HG02870 (cell line): ENCODE data around the gene CNPY4.

ENCODE experiments used
- ATAC-seq: cut with Tn5 transposase; IDR thresholded peaks from one replicate; pipeline ENCODE4 v1.9.1; 2021; ENCODE audit warnings: mild to moderate bottlenecking, moderate library complexity; ENCODE audit not compliant: unreplicated experiment

Gene CNPY4

GRCh38 chr7:100119072-100119969 is at the start of gene CNPY4, which contains the start of gene TAF6:
Gene CNPY4 (plus strand): TSS chr7:100119634. CDS start chr7:100119745, 111 bp downstream.
Gene TAF6 (minus strand): TSS chr7:100119358. CDS start chr7:100114209, 5,149 bp downstream.
- no peak for ATAC-seq

- no peak for ATAC-seq
Measured at GRCh38 chr7:100069991-100070390, 49.4 kb upstream of the CNPY4 start.

GRCh38 chr7:100071018-100071723 is 48.3 kb upstream of the CNPY4 start:
- no peak for ATAC-seq

DNA sequence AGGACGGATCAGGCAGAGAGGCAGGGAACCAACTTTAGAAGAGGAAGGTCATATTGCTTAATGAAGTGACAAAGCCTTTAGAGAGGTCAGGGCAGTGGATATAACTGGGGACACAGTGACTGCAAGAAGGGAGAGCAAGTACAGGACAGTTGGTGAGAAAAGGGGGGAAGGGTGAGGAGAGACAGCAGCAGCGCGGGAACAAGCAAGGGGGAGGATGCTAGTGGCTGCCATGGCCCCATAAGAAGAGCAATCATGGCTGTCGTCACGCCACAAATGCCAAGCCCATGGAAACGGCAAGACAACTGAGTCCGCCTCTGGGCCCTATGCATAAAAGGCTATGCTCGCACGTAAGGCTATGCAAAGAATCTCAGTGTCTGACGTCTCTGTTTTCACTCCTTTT is 47.0 kb upstream of the CNPY4 start:
- ATAC-seq = no peak

- ATAC-seq = no peak
Measured at GRCh38 chr7:100074841-100075240, 44.6 kb upstream of the CNPY4 start.

DNA sequence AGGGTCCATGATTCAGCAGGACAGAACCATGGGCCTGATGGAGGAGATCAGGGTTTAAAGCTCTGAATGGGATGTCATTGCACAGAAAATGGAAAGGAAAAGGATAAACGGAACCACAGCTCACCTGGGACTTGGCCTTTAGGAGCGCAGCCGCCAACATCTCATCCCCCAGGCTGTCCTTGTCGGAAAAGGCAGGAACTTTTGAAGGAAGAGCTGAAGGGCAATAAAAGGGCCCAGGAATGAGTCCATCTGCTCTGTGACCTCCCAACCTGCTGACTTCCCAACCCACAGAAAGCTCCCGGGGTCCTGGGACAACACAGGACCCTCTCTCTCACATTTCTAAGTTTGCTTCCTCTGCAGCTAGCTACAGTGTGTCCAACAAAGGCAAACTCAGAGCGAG is 44.0 kb upstream of the CNPY4 start:
- no peak for ATAC-seq

GRCh38 chr7:100077205-100077604 is 42.2 kb upstream of the CNPY4 start:
- ATAC-seq = no peak

- ATAC-seq = no peak
Measured at GRCh38 chr7:100079024-100079560, 40.3 kb upstream of the CNPY4 start.

GRCh38 chr7:100080907-100081534 is 38.4 kb upstream of the CNPY4 start:
- ATAC-seq = no peak

GRCh38 chr7:100081535-100082102 is 37.8 kb upstream of the CNPY4 start, which contains the start of gene ZNF3:
Gene ZNF3 (minus strand): TSS chr7:100081723. CDS start chr7:100077357, 4,366 bp downstream.
- ATAC-seq = peak; percentile 71

GRCh38 chr7:100082978-100083377 is 36.5 kb upstream of the CNPY4 start:
- no peak for ATAC-seq

DNA sequence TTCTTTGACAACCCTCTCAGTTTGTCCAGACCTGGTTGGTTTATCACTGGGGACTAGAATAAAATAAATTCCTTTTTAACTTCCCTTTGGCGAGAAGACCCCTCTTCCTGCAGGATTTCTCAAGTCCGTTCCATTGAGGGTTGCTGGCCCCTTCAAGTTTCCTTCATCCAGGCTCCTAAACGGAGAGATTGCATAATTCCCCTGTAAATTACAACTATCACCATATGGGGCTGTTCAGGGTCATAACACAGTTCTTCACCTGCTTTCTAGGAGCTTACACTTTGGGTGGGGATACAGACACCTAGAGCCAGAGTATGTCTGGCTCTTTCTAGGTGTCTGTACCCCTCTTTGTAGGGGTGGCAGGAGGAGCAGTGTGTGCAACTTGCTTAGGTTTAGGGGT is 33.9 kb upstream of the CNPY4 start:
- no peak for ATAC-seq

DNA sequence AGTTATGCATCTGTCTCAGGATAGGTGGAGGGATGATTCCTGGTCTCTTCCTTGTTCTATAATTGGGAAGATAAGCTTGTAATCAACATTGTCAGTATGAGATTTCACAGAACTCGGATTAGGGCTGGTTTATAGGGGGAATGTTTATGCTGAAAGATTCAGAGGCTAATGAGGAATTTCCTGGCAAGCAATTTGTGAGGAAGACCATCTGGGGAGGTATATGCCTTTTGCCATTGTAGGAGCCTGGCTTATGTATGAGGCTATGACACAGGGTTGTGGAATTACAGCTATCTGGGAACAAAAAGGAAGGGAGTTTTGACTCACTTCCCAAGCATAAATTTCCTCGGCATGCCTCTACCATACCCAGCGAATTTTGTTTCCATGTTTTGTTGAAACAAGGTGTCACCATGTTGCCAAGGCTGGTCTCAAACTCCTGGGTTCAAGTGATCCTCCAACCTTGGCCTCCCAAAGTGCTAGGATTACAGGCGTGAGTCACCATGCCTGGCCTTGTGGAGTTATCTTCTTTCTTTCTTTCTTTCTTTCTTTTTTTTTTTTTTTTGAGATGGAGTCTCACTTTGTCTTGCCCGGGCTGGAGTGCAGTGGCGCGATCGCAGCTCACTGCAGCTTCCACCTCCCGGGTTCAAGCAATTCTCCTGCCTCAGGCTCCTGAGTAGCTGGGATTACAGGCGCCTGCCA is 32.2 kb upstream of the CNPY4 start:
- no peak for ATAC-seq

DNA sequence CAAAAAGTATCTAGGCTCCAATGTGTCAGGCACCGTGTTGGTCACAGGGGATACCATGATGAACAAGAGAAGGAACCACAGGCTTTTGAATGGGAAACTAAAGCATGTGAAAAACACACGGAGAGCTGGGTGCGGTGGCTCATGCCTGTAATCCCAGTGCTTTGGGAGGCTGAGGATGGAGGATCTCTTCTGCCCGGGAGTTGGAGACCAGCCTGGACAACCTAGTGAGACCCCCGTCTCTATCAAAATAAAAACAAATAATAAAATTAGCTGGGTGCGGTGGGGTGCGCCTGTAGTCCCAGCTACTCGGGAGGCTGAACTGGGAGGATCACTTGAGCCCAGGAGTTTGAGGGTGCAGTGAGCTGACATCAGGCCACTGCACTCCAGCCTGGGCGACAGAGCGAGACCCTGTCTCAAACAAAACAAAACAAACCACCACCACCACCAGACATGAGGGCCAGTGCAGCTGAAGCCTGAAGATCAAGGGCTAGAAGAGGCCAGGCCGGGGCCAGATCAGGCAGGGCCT is 31.3 kb upstream of the CNPY4 start:
- no peak for ATAC-seq

GRCh38 chr7:100088621-100089457 is 30.6 kb upstream of the CNPY4 start, which contains the start of gene COPS6:
Gene COPS6 (plus strand): TSS chr7:100088969. CDS start chr7:100088991, 22 bp downstream.
- ATAC-seq = no peak

GRCh38 chr7:100089458-100090196 is 29.8 kb upstream of the CNPY4 start:
- no peak for ATAC-seq

GRCh38 chr7:100090527-100091410 is 28.7 kb upstream of the CNPY4 start:
- ATAC-seq = no peak
